Measurements from ENCODE around the gene RSPH3.
"Not testable (repeated sequence)": the region's sequence is repeated elsewhere in the genome, so short reads cannot be mapped to it uniquely, and the experiment has no call there.

The RSPH3 gene, protein sequence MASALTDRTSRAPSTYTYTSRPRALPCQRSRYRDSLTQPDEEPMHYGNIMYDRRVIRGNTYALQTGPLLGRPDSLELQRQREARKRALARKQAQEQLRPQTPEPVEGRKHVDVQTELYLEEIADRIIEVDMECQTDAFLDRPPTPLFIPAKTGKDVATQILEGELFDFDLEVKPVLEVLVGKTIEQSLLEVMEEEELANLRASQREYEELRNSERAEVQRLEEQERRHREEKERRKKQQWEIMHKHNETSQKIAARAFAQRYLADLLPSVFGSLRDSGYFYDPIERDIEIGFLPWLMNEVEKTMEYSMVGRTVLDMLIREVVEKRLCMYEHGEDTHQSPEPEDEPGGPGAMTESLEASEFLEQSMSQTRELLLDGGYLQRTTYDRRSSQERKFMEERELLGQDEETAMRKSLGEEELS

DNA sequence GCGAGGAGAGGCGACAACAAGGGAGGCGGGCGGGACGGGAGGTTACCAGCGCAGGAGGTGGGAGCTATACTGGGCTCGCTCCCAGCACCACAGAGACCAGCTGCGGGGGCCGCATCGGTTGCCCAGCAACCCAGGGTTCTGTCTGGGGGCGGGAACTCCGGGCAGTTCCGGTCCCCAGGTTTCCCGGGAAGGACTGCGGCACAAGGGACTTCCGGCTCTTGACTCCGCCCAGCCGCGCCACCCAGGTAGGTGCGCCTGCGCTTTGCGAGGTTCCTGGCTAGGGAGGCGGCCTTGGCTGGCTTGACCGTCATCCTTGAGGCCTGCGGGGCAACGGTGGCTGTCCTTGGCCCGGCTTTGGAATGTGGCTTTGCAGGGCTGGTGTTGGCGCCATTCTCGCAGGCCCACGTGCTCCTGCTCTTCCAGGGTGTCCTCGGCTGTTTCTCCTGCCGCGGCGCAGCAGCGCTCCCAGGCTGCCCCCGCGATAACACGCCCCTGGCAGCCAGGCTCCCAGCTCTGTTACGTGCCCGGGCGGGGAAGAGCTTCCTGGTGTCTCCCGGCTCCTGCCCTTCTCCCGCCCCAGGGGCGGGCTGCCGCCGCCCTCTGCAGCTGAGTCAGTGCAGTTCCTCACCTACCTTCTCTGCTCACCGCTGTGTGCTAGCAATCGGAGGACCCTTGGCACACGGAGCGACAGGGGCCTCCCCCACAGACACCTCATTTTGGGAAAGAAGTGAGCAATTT lies at the start of gene RSPH3:
Gene RSPH3 (minus strand): TSS at position 537 of the 738 bp plus-strand sequence. CDS start 652 bp downstream, outside the sequence.
- DNase-seq (ENCODE audit: low read depth): peak; percentile 89

DNA sequence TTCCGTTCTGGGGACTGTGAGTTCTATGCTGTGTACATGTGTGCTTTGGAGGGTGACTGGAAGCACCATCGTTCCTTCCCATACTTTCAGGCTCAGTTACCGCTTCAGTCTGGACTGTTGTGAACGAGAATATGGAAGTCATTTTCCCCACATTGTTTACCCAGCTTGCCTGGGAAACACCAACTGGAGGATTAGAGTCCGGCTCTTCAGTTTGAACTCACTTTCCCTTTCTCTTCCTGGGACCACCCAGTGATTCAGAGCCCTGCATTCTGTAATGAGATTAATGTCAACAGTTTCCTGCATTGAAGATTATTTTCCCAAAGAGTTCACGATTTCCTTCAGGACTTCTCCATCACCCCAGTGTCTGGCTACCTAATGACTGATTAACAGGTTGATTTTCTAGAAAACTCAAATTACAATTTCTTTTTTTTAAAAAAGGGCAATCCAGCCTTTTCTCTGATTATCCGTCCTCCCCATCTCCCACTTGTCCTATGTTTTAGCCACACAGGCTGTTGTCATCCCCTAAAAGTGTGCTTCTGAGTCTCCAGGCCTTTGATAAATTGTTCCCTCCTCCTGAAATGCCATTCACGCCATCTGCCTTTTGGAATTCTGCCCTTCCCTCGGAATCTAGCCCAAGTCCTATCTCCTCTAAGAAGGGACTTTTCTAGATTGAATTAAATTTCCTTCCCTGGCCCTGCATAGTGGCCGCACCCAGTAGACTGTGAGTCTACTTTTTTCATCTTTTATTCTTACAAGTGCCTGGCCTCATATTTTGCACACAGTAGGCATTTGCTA lies 48.1 kb upstream of the RSPH3 start:
- DNase-seq (ENCODE audit: low read depth): no peak

DNA sequence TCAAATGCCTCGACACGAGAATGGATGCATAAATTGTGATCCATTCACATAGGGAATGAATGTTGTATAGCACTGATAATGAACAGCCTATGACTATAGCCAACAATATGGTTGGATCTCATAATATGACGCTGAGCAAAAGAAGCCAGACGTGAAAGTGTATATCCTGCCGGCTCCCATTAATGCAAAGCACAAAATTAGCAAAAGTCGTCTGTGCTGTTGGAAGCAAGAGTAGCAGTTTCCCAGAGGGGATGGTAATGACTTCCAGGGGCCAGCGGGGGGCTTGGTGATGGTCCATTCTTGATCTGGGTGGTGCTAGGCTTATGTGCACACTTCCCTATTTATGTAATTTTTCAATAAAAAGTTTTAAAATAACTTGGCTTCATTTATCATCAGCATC lies 45.8 kb upstream of the RSPH3 start:
- DNase-seq (ENCODE audit: low read depth): no peak

DNA sequence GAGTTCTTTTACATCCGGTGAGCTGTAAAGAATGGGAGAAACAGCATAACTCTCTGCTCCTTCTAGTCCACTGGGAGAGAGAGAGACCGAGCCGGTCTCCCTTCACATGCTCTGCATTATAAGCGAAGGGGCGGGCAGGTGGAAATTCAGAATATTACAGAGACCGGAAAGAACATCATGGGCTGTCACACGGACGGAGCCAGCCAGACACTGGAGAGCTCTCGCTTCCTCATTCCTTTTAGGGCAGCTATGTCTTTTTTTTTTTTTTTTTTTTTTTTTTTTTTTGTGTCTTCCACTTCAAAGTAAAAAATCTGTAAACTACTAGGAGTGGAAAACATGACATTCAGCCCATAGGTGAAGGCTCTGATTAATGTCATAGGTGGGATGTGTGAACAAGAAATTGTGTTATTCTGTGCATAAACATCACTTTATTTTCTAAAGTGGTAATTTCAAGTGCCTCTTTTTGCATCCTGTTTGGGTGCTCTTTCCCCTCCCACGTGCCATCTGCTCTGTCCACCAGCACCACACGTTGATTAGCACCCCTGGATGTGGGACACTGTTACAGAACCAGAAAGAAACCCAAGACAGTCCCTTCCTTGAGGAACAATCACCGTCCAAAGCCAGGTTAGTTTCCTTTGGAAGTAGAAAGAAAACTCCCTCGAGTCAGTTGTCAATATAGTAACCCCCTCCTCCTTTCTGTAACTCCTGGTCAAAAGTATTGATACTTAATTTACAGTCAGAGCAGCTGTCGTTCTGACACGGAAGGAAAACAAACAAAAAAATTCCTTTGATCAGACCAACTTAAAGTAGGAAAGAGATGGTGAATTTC lies 45.1 kb upstream of the RSPH3 start, which contains the start of gene TAGAP:
Gene TAGAP (minus strand): TSS at position 93 of the 829 bp plus-strand sequence. CDS start 845 bp downstream, outside the sequence.
- peak; percentile 84 for DNase-seq (ENCODE audit: low read depth)

DNA sequence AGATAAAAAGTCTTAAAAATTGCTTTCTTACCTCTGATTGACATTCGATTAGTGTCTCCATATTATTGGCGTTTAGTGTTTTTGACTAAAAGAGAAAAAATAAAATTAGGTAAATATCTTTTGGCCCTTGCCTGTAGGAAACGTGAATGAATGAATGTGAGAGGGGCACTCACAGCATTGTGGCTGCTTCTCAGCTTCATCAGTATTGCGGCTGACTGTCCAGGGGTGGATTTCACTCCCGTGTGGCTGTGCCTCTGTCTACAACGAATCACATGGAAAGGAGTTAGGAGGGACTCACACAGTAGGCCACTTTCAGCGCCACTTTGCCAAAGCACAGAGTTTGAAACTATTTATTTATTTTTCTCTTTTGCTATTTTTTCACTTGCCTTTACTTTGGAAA lies 43.9 kb upstream of the RSPH3 start:
- no peak for DNase-seq (ENCODE audit: low read depth)

DNA sequence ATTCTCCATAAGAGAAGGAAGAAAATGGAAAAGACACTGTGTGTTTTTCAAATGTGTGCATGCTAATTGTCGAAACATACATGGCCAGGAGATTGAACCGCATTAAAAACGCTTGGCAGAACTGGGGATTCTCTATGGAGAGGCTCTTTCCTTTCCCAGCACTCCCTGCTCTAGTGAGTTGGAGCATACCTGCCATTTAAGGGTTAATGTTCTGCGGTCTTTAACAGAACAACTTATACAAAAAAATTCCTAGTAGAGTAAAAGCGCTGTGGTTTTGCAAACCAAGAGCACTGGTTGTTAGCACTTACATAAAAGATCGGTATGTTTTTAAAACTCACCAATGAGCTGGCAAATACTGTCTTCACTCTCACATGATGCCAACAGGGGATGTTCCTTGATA lies 43.2 kb upstream of the RSPH3 start:
- no peak for DNase-seq (ENCODE audit: low read depth)

DNA sequence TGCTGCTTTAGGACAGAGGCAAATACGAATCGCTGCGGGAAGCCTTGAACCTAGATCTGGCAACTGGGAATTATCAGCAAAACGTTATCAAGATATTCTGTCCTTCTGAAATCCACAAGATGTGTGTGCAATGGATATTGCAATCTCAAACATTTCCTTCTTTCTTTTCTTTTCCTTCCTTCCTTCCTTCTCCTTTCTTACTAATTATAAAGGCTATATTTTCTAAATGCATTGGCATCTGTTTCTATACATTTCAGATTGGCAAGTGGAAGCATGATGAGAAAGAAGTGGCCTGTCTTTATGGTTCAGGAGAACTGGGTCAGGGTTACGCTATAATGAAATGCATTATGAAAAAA lies 42.8 kb upstream of the RSPH3 start:
- DNase-seq (ENCODE audit: low read depth): no peak

DNA sequence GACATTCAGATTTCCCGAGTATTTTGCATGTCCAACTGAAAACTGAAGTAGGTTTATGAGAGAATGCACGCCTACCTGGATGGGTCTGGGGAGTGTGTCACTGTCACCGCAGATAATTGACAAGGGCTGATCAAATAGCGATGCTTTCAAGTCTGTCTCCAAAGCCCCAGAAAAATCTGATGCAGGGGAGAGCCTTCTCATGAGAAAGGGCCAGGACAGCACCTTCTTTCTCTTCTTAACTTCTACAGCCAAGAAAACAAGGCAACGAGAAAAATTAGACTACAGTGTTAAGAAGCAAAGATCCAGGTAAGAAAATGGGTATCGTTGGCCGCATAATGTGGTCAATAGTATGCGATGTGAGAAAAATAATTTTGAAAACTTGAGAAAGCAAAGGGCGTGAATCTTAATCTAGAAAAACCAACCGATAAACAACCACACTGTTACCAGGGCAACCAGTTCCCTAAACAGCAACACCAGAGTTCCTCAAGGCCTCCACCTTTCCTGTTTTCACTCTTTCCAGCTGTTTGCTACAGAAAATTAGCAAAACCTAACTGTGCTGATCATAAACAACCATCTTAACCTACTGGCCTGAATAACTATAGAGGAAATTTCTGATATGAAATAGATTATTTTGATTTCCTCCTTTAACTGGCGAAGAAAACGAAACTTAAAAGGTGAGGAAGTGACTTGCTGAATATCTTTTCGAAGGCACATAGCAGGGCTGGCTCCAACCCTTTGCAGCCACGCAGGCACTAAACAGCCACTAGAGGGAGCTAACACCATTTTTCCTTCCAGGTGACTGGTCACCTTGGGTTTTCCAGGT lies 42.2 kb upstream of the RSPH3 start:
- peak; percentile 64 for DNase-seq (ENCODE audit: low read depth)

DNA sequence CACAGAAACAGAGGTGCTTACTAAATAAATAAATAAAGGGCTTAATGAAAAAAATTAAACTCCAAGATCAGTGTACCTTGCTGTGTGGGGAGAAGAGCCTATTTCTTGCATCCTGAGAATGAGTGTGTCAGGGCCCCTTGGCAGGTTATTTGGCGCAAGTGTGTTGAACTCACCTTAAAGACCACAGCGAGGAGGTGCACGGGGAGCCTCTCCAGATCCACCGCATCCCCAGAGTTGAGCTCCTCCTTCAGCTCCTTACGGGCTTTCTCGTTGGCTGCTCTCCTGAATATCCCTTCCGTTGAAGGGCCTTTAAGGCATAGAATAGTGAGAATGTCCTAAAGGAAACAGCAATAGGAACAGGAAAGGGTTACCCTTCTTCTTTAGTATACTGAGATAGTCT lies 41.2 kb upstream of the RSPH3 start:
- no peak for DNase-seq (ENCODE audit: low read depth)

DNA sequence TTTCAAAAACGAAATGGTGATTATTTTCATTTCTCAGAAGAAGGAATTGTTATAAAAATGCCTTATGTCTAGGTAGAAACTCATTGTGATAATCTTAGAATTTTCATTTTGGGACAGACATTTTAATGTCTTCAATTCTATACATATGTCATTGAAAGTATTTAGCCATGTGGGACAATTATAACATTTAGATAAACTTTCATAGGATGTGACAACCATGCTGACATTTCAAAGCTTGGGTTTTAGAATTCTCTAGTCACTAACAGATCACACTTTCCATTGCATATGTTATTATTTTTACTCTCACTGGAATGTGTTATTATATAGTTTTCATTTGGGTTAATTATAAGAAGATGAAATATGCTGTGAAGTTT lies 39.9 kb upstream of the RSPH3 start:
- no peak for DNase-seq (ENCODE audit: low read depth)

DNA sequence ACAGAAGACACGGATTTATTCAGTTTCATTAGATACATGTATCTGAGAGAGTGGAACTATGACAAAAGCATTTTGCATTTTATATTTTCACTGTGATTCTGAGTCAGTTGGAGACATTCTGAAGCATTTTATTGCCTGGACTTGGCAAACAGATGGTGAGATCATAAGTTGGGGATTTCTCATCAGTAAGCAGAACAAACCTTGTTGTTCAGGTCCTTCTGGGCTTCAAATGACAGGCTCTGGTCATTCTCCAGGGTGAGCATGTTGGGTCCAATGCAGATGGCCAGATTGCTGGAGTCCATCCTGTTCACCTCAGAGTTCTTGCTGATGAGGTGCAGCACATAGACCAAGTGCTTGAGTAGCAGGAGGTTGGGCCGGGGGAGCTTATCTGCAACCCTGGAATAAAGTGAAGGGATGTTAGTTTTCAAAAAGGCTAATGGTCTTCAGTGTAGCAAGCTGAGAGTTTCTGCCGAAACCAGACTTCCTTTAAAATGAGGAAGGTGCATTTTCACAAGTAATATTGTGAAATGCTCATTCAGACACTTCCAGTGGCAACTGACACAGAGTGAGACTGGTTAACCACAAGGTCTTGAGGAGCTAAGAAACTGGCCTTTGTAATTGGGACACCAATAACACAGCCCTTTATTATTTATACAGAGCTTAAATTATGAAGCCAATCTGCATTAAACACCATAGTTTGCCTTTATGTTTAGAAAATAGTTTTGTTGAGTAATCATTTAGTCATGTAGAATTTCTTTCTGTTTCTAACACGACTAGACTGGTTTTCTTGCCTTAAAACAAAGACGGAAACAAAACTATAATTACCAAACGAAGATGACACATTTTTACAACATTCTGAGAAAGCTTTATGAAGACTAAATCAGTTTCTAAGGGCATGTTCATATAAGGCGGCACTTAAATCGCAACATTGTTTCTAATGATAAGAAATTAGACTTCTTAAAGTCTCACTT lies 39.2 kb upstream of the RSPH3 start:
- no peak for DNase-seq (ENCODE audit: low read depth)

DNA sequence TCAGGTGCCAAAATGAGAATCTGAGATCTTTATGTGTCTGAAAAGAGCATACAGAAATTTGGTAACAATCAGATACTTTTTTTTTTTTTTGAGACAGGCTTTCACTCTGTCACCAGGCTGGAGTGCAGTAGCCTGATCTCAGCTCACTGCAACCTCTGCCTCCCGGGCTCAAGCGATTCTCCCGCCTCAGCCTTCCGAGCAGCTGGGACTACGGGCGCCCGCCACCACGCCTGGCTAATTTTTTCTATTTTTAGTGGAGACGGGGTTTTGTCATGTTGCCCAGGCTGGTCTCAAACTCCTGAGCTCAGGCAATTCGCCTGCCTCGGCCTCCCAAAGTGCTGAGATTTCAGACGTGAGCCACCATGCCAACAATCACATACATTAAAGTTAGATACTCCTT lies 38.3 kb upstream of the RSPH3 start:
- DNase-seq (ENCODE audit: low read depth): not testable (repeated sequence)

DNA sequence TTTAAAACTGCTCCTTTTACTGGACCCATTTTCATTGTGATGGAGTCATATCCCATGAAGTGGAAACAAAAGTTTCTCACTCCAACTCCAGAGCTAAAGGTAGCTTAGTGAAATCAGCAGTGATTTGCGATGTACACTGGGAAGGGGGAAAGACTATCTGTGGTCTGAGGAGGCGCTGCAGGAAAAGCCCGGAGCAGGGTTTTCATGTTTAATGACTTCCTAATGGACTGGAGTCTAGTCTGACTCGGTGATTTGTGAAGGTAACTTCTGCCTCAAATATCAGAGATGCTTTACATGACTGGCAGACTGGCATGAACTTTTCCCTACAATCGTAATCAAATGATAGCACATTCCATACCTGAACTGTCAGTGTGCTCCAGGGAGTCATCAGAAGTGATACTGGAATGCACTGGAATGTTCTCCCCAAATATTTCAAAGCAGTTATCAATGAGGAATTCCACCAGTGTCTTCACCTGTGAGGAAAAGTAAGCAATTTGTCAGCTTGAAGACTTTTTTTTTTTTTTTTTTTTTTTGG lies 37.8 kb upstream of the RSPH3 start:
- no peak for DNase-seq (ENCODE audit: low read depth)

DNA sequence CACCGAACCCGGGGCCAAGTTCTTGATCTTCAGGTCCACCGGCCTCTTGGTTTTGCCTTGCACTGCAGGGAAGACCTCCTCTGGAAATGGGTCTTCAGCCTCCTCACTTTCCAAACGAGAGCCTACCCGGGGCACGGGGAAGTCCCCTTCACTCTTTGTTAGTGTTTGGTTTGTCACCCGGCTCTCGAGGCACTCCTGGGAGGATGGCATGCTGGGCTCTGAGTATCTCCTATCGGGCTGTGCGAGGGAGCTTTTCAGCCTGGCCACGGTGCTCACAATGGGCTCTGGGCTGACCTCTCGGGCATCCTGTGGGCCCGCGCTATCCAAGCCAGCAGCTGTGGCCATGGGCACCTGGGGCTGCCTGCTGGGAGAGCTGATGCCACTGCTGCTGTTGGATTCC lies 36.7 kb upstream of the RSPH3 start:
- no peak for DNase-seq (ENCODE audit: low read depth)

DNA sequence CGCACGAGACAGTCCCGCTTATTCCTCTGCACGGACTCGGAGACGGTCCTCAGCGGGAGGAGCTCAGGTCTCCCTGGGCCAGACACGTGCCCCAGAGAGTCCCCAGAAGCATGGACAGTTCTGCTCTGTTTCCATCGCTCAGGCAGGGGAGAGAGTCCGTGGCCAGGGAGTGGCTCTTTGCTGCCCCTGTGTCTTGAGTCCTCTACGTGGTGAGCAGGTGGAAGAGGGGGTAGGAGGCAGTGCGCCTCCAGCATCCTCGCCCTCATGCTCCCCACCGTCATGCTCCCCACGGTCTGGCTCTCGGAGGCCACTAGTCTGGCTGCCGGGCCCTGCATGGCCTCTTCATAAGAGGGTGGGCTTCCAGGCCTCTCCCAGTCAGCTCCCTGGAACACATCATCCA lies 35.9 kb upstream of the RSPH3 start:
- DNase-seq (ENCODE audit: low read depth): no peak

DNA sequence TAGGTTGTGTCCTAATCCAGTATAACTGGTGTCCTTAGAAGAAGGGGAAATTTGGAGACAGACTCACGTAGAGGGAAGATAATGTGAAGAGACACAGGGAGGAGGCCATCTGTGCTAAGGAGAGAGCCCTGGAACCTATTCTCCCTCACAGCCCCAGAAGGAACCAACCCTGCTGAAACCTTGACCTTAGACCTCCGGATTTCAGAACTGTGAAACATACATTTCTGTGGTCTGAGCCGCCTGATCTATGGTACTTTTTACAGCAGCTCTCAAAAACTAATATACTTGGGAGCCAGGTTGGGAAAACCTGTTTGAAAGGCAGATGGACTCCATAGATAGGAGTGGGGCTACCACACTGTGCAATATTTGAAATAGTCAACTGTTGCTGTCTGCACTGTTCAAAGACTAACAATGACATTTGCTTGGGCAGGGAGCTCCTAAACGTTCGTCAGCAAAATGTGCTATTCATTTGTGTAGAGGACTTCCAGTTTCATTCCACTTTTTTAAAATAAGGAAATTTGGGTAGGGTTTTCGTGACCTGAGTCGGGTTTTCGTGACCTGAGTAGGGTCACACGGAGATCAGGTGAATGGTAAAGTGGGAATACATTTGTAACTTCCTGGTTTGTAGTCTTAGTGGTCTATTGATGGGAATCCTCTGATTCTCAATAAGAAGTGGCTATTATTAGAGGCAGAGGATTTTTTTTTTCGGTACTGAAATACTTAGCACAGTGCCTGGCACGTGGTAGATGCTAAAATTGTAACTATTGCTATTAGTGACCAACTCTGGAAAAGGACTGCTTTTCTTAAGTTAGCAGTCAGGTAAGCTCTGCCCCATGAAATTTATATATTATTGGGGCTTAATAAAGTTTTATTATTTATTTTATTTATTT lies 33.4 kb upstream of the RSPH3 start:
- no peak for DNase-seq (ENCODE audit: low read depth)

DNA sequence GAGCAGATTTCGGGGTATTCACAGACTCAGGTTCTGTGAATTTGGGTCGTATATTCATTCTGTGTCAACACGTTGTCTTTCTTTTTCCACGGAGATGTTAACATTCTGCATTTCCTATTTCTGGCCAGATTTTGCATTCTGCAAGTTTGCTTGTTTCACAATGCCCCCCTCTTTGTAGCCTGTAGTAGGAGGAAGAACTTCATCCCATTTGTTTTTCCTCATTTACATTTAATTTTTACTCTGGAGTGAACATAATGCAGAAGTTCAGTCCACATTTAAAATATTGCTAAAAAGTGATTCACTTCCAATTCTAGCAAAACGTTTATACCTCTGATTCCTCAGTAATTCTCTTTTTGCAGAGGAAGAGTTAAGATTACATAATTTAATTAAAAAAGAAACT lies 31.8 kb upstream of the RSPH3 start:
- DNase-seq (ENCODE audit: low read depth): no peak

DNA sequence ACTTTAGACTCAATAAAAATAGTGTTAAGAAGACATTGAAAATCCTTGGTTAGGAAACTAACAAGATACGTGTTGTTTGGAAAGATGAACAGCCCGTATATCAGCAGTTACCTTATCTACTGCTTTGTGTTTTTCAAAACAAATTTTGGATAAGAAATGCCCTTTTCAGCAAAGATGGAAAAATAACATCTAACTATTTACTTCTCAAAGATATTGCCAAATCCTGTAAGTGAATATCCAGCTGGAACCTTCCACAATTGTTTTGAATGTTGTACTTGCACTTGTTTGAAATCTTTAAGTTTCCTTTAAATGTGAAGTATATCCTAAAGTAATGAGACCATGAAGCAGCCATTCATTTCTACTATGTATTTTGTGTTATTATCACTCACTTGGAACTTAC lies 30.2 kb upstream of the RSPH3 start:
- no peak for DNase-seq (ENCODE audit: low read depth)
